H1 (cell line): ENCODE measurements around the gene SCN4A.

ENCODE experiments used
- BCL11A ChIP-seq, 2 experiments: IDR thresholded peaks; one replicate each; pipeline ENCODE4 v1.6.1; 2011; ENCODE audit warnings: low read depth in 2 of 2, low read length in 2 of 2, mild to moderate bottlenecking in 2 of 2
- EGR1 ChIP-seq: IDR thresholded peaks from 2 replicates; pipeline ENCODE4 v1.6.1; 2011; ENCODE audit warnings: low read depth, low read length, borderline replicate concordance
- EZH2 ChIP-seq: fragments of 200-600 bp; sonication (generic); IDR thresholded peaks from 2 replicates; pipeline ENCODE4 v1.7.1; 2012; ENCODE audit warnings: low read depth, mild to moderate bottlenecking, moderate library complexity, low read length, inconsistent platforms; ENCODE audit not compliant: severe bottlenecking
- FOSL1 ChIP-seq: IDR thresholded peaks from 2 replicates; pipeline ENCODE4 v1.6.1; 2011; ENCODE audit warnings: mild to moderate bottlenecking, low read depth, low read length, moderate library complexity; ENCODE audit not compliant: insufficient read depth
- JUN ChIP-seq: IDR thresholded peaks from 2 replicates; pipeline ENCODE4 v1.6.1; 2011; ENCODE audit warnings: low read depth, mild to moderate bottlenecking, improper control_type of control experiment, low read length
- NANOG ChIP-seq: IDR thresholded peaks from 2 replicates; pipeline ENCODE4 v1.6.1; 2011; ENCODE audit warnings: low read length, low read depth, mild to moderate bottlenecking, inconsistent platforms; ENCODE audit not compliant: insufficient read depth, poor library complexity, severe bottlenecking
- POLR2A ChIP-seq, 2 experiments: IDR thresholded peaks; 1 replicate in 1 of 2; 2 replicates in 1 of 2; pipeline ENCODE4 v1.6.1; 2011; ENCODE audit warnings: low read depth in 2 of 2, low read length in 2 of 2, mild to moderate bottlenecking in 2 of 2; ENCODE audit errors: control extremely low read depth in 1 of 2
- POLR2AphosphoS5 ChIP-seq: IDR thresholded peaks from 2 replicates; pipeline ENCODE4 v1.6.1; 2011; ENCODE audit warnings: low read depth, low read length
- RXRA ChIP-seq: IDR thresholded peaks from 2 replicates; pipeline ENCODE4 v1.6.1; 2011; ENCODE audit warnings: low read depth, mild to moderate bottlenecking, low read length, moderate library complexity; ENCODE audit not compliant: insufficient read depth
- SIN3A ChIP-seq, 2 experiments: IDR thresholded peaks in 1 of 2; conservative IDR thresholded peaks in 1 of 2; 2 replicates each; pipeline ENCODE4 v1.6.1; 2011 to 2012; ENCODE audit warnings: low read length in 2 of 2, improper control_type of control experiment in 1 of 2, low read depth in 1 of 2, mild to moderate bottlenecking in 1 of 2
- SIX5 ChIP-seq: IDR thresholded peaks from 2 replicates; pipeline ENCODE4 v1.6.1; 2011; ENCODE audit warnings: mild to moderate bottlenecking, low read depth, low read length
- TF ChIP-seq, protein P1 (sequence below), 3 experiments: IDR thresholded peaks; 1 replicate in 2 of 3; 2 replicates in 1 of 3; pipeline versions ENCODE4 v1.5.1 to v1.6.1; 2011; ENCODE audit warnings: low read length in 3 of 3, mild to moderate bottlenecking in 3 of 3, inconsistent platforms in 2 of 3, low read depth in 1 of 3, moderate library complexity in 1 of 3; ENCODE audit not compliant: insufficient read depth in 1 of 3; ENCODE audit errors: control extremely low read depth in 1 of 3
- TF ChIP-seq, protein P2 (sequence below): IDR thresholded peaks from 2 replicates; pipeline ENCODE4 v1.6.1; 2012; ENCODE audit warnings: inconsistent platforms

DNA sequence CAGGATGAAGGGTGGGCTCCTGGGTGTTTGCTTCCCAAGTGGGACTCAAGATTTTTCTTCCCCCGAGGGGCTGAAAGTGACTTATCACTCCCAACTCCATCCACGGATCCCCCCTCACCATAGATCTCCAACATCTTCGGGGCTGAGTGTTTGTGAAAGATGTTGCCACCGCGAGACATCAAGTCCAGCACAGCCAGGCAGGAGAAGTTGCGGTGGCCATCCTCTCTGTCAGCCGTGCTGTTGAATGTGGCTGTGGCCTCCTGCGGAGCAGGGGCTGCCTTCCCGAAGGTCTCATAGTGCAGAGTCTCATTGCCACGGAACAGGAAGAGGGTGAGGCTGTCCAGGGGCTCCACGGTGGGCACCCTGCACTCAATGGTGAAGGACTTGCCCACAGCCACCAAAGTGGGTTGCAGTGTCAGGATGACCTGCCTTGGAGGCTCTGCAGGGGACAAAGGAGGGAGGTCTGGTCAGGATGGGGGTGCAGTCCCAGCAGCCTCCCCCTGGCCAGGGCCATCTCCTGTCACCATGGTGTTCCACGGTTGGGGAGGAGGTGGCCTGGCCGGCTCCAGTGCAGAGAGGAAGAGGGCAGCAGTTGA lies 30.9 kb upstream of the SCN4A start:
- TF ChIP-seq NANOG (no peak), POLR2A (IDR thresholded peaks at IDR 0.05; ENCODE audit: control extremely low read depth in 1 of 2, low read depth in 2 of 2, low read length in 2 of 2) (no peak), BCL11A (IDR thresholded peaks at IDR 0.05; ENCODE audit: low read depth in 2 of 2, low read length in 2 of 2) (no peak), JUN (no peak), POLR2AphosphoS5 (no peak), SIN3A (conservative IDR thresholded peaks at IDR 0.05 in 1 of 2, IDR thresholded peaks at IDR 0.05 in 1 of 2; ENCODE audit: low read depth in 1 of 2, low read length in 2 of 2) (no peak), EGR1 (no peak), EZH2 (no peak), SIX5 (no peak), FOSL1 (no peak), RXRA (no peak)
- TF ChIP-seq, protein P1, sequence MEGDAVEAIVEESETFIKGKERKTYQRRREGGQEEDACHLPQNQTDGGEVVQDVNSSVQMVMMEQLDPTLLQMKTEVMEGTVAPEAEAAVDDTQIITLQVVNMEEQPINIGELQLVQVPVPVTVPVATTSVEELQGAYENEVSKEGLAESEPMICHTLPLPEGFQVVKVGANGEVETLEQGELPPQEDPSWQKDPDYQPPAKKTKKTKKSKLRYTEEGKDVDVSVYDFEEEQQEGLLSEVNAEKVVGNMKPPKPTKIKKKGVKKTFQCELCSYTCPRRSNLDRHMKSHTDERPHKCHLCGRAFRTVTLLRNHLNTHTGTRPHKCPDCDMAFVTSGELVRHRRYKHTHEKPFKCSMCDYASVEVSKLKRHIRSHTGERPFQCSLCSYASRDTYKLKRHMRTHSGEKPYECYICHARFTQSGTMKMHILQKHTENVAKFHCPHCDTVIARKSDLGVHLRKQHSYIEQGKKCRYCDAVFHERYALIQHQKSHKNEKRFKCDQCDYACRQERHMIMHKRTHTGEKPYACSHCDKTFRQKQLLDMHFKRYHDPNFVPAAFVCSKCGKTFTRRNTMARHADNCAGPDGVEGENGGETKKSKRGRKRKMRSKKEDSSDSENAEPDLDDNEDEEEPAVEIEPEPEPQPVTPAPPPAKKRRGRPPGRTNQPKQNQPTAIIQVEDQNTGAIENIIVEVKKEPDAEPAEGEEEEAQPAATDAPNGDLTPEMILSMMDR (IDR thresholded peaks at IDR 0.05; ENCODE audit: control extremely low read depth in 1 of 3, insufficient read depth in 1 of 3, low read depth in 1 of 3, low read length in 3 of 3) = no peak
- TF ChIP-seq, protein P2, sequence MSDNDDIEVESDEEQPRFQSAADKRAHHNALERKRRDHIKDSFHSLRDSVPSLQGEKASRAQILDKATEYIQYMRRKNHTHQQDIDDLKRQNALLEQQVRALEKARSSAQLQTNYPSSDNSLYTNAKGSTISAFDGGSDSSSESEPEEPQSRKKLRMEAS = no peak
